NCI-H146 treated with DMSO at 0.1 percent for 48 hours (cell line): ENCODE measurements around the gene TBX18.

ENCODE experiments used
- DNase-seq: peaks from one replicate; lab custom pipeline; 2025; ENCODE audit not compliant: unreplicated experiment; lab: John Stamatoyannopoulos, UW

The TBX18 gene

DNA sequence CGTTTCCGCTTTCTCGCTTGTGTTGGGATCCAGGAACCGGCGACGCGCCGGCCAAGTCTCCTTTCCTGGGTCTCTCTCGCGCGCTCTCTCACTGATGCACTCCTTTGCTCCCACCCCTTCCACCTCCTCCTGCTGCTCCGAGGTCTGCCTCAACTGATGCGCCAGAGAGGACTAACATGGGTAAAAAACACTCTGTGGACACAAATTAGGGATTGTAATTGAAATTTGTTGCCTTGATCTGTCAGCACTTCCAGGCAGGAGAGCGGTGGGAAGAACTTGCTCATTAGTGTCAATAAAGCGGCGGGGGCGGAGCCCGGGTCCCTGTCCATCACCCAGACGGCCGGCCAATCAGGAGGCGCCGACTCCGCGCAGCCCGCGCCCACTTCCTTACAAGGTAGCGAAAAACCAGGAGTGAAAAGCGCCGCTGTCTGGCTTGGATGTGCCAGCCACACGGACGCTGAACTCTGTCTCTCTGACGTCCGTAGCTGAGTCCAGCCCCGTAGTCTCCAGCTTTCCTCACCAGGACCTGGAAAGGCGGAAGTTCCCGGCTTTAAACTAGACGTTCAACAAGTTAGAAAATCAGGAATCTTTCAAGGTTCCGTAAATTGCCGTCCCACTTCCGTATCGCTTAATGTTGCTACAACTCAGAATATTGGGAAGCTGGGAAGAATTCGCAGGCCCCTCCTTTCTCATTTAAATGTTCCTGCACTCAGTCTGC lies at the start of gene TBX18:
Gene TBX18, minus strand, starts transcription at position 267 of the 718 bp plus-strand sequence. CDS start 417 bp downstream, outside the sequence.
- DNase-seq, result peak; percentile 93

DNA sequence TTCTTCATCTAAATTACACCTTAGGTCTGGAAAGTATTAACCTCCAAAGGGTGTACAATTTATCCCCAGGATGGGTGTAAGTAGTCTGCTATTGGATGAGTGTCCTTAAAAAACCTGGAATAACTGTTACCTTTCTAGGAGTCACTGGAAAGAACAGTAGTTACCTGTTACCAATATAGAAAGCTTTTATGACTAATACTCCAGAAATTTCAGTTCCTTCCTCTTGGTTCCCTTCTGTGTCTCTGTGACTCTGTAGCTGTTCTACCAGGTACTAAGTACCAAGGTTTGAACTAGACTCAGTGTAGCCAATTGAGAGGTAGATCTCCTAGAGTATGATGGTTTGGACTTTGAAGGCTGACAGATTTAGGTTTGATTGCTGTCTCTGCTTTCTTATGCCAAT lies 47.0 kb upstream of the TBX18 start:
- no peak for DNase-seq

DNA sequence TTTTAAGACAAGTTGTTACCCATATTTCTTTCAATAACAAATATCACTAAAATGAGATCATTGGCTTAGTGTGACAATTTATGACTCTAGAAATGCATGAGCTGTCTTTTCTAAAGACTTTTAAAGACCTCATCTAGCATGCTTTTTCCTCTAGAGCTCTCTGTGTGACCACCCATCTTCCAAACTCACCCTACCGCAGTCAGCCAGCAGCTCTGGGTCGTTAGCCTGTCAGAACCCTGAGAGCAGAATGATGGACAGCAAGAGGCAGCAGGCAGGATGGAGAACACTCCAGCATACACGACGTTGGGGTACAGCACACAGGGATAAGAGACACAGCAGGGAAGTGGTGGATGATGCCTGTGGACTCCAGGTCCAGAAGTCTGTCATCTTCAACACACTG lies 45.1 kb upstream of the TBX18 start:
- no peak for DNase-seq

DNA sequence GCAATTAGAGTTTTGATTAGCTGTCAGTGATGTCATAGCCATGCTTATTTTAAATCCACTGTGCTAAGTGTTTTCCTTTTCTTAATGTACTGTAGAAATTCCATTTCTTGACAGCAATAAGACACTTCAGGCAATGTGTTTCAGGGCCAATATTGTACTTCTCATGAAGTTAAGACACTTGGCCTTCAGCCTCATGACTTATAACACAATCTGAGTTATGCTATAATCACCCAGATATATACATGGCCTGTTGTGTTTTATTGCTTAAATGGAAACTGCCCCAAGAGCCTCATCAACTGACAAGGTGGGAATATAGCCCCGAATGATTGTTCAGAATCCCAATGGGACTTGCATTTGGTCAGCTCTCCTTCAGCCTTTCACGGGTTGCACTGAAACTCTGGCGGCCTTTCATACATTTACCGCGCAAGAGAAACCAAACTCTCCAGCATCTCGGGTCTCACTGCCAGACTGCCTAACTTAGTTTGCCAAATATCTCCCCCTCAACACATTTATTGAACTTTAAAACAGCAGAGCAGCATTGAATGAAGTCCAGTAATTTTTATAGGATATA lies 44.2 kb upstream of the TBX18 start:
- DNase-seq, result no peak

DNA sequence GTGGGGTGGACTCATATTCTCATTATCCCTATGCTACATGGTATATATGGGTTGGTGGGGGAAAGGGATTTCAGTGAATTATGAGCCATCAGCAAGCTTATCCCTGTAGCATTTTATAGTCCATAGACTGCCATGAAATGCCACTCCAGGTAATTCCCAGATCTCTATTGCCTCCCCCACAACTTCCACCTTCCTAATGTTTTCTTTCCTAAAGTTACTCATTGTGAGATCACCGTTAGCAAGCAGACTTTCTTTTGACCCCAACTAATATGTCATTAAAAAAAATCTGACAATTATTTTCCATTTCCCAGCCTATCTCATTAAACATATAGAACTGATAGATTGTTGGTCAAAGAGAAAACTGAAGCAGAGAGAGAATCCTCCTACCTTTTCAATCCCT lies 40.7 kb upstream of the TBX18 start:
- DNase-seq, result no peak

DNA sequence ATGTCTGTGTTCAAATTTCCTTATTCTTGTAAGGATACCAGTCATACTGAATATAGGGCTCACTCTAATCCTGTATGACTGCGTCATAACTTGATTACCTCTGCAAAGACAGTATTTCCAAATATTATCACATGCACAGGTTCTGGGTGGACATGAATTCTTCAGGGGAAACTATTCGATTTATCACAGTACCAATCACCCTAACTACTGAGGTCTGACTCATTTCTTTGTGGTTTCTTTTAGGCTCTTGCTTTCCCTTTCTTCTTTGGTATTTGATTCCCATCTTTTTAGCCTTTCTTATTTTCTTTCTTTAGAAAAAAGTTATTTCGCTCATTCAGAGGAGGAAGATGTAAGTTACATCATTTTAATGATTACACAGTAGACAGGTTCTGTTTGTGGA lies 40.3 kb upstream of the TBX18 start:
- no peak for DNase-seq

DNA sequence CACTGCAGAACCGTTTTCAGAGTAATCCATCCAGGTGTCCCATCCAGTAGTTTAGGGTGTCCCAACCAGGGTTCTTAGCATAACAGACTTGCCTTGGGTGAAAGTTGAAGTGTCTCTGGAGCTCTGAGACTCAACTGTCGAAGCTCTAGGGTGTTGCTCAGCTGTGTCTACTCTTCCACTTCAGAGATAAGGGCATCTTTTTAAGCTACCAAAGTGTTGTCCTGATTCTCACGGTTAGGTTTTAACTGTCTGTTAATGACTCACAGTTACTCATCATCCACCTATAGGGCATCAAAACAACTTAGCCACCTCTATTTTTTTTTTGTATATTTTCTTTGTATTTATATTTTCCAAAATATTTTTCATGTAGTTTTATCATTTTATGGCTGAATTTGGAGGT lies 36.9 kb upstream of the TBX18 start:
- no peak for DNase-seq

DNA sequence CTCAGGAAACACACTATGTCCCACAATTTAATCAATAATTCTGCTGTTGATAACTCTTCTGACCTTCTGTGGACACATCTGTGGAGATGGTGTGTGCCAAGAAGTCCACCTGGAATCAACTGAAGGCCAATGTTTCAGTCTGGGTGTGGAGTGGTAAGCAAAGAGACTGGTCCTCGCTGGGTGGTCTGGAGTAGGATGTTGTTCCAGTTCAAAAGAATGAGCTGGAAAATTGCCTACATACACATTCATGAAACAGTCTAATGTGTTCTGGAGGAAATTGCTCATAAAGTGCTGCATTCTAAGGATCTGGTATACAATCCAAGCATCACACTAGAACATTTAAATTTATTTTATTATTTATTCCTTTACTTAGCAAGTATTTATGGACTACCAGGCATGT lies 33.9 kb upstream of the TBX18 start:
- DNase-seq, result no peak

DNA sequence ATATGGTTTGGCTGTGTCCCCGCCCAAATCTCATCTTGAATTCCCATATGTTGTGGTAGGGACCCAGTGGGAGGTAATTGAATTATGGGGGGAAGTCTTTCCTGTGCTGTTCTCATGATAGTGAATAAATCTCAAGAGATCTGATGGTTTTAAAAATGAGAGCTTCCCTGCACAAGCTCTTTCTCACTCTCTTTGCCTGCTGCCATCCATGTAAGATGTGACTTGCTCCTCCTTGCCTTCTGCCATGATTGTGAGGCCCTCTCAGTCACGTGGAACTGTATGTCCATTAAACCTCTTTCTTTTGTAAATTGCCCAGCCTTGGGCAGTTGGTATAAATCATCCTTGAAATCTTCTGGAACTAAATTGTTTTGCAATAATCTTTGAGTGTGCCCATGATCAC lies 31.9 kb upstream of the TBX18 start:
- DNase-seq, result no peak

DNA sequence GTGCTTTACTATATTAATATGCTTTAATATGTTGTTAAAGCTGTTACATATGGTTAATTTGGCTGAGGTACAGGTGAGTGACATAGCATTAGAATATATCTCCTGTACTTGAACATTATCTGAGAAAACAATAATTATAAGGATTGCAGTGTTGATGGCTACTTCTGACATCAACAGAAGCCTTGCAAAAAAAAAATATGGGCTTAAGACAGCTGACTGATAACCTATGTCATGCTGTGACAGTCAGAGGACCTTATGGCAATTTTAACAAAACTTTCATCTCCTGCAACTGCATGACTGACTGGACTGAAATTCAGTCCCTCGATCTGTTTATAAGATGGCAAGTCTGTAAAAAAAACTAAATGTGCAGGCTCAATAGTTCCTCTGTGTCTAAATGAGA lies 27.5 kb upstream of the TBX18 start:
- DNase-seq, result no peak

DNA sequence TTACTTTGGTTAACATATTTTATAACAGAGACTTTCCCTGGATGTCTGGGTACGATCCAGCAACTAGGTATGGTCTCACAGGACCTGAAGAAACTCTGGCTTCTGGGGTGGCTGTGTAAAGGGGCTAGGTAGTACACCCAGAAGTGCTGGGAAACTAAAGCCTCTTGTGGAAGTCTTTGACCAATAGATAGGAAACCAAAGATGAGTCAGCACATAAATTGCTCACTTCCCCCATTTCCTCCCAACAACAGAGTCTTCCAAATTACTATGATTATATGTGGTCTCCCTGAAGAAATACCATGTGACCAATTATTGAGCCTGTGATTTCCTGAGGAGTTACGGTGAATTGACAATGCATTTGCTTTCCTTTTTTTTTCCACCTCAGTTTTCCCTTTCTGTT lies 26.8 kb upstream of the TBX18 start:
- no peak for DNase-seq

DNA sequence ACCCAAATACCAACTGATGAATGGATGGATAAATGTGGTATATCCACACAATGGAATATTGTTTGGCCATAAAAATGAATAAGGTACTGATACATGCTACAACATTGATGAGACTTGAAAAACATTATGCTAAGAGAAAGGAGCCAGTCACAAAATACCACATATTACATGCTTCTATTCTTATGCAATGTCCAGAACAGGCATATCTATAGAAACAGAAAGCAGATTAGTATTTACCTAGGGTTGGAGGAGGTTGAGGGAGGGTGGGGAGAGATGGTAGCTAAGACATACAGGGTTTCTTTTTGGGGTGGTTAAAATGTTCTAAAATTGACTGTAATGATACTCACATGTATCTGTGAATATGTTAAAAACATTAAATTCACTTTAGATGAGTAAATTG lies 24.8 kb upstream of the TBX18 start:
- DNase-seq, result no peak

DNA sequence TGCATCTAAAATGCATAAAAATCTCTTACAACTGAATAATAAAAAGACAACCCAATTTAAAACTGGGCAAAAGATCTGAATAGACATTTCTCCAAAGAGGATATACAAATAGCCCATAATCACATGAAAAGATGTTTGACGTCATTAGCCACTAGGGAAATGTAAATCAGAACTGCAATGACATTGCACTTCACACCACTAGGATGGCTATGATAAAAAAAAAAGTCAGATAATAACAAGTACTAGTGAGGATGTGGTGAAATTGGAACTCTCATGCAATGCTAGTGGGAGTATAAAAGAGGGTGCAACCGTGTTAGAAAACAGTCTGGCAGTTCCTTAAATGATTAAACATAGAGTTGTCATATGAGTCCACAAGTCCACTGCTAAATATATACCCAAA lies 24.3 kb upstream of the TBX18 start:
- DNase-seq, result no peak

DNA sequence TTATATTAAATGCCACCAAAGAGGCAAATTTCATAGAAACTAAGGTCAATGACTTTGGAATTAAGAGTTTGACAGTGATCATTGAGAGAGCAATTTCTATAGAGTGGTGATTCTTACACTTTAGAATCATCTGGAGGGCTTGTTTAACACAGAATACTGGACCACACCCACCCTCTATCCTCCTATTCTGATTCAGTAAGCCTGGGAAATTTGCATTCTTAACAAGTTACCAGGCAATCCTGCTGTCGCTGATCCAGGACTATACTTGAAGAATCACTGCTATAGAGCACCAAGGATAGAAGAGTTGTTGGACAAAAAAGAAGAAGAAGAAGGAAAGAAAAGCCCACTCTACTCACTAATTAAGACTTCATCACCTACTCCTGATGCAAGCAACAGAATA lies 21.3 kb upstream of the TBX18 start:
- no peak for DNase-seq

DNA sequence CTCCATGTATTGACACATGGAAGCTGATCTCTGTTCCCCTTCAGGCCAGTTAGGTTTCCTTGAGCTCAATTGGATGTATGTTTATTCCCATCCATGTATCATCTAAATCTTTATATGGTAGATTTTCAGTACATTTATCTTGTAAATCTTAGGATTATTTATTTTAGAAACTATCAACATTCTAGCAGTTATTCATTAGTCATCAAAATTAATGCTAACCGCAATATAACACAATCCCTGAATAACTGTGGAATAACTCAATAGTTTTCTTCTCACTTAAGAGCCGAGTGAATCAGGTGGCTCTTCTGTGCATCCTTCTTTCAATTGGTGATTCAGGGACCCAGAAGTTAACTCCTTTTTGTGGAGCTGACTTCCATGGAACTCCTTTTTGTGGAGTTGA lies 15.5 kb upstream of the TBX18 start:
- no peak for DNase-seq

DNA sequence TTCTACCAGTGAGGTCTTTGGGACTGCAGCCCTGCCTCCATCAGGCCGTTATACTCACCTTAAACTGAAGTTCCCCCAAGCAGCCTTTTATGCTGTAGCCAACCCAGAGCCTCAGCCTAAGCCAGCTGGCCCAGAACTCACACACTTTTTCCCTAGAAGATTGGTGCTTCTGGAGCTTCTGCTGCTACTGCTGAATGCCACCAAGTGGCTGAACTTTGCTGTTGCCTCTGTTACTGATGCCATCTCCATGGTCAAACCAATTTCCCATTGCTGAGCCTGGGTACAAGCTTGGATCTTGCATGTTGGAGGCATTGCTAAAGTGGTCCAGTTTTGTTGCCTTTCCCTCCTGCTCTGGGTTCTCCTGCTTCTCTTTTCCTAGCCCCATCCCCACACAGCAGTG lies 15.0 kb upstream of the TBX18 start:
- DNase-seq, result no peak

DNA sequence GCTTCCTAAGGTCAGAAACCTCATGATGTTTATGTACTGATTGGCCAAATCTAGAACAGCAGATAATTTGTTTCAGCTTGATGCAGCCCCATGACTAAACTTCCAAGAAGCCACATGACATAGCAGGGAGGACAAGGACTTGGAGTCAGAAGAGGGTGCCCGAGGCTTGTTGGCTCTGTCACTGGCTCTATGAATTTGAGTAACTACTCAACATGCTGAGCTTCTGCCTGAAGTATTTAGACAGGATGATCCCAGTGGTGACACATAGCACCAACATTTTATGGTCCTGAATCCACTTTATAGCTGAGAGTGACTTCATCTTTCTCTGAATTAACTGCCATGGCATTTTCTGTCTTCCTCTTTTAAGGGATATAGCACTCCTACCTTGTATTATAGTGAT lies 13.5 kb upstream of the TBX18 start:
- no peak for DNase-seq

DNA sequence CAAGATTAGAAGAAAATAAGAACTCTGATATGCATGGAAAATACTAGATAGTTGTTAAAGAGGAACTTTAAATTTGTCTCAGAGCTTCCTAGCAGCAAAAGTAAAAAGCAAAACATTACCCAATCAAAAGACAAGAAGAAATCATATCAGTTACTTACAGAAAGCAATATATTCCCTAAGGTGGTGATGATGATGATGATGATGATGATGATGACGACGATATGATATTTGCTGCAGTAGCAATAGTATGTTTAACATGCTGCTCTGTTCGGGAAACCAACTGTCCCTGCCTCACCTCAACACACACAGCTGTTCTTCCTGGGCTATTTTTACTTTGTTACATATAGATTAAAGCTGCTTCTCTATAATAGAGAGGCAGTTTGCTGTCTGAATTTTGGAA lies 12.0 kb upstream of the TBX18 start:
- no peak for DNase-seq

DNA sequence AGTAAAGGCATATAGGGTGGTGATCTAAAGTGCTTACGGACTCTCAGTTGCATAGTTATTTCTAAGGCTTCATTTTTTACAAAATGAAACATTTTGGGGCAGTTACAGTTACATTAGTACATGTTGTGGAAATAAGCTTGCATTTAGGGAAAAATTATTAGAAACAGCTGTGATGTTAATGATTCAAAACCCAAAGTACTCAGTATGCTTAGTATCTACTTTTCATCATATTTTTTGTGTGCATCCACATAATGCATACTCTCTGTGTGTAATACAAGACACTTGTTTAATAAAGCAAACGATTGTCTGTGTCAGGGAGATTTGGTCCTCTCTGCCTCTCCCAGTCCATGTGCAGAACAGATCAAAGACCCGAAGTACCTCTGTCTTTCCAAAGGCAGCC lies 11.4 kb upstream of the TBX18 start:
- DNase-seq, result no peak

DNA sequence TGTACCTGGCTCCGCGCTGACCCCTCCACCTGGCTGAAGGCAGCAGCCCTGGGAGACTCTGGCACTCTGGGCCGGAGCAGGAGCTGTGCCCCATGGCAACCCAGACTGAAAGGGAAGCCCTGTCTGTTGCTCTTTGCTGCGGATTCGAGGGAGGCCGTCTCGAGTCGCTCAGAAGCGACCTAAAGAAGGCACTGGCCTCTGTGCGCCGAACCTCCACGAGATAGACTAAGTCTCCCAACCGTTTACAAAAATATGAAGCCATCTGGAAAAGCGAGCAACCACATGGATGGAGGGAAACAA lies 10.5 kb upstream of the TBX18 start:
- DNase-seq, result no peak

DNA sequence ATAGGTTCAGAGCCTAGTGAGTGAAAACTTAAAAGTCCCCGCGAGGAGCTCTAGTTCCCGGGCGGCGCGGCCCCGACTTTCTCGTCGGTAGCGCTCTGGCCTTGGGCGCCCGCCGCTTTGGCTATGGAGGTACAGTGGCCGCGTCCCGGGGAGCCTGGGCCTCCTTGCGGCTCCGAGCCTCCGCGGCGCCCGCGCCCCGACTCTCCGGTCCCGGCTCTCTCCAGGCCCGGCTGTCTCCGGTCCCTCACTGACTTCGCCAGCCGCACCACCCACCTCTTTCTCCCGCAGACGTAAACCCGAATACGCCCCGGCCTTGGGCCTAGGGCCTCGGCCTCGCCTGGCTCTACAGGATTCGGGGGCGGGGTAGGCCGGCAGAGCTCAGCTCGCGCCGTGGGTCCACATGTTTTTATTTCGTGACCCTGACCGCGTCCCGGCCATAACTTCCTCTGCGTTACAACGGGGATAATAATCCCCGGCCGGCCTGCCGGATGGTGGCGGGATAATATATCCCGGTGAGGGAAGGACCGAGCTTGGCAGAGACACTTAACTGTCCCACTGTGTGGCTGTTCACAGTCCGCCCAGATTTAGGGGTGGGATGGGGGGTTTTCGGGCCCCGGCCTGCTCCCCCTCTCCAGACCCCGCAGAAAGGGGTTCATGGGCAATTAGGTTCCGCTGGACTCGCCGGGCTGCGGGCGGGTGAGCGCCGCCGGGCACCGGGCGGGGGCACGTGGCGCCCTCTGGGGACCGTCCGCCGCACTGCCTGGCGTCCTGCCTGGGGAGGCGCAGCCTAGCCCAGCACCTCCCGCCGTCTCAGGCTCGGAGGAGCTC lies 10.0 kb upstream of the TBX18 start:
- no peak for DNase-seq

DNA sequence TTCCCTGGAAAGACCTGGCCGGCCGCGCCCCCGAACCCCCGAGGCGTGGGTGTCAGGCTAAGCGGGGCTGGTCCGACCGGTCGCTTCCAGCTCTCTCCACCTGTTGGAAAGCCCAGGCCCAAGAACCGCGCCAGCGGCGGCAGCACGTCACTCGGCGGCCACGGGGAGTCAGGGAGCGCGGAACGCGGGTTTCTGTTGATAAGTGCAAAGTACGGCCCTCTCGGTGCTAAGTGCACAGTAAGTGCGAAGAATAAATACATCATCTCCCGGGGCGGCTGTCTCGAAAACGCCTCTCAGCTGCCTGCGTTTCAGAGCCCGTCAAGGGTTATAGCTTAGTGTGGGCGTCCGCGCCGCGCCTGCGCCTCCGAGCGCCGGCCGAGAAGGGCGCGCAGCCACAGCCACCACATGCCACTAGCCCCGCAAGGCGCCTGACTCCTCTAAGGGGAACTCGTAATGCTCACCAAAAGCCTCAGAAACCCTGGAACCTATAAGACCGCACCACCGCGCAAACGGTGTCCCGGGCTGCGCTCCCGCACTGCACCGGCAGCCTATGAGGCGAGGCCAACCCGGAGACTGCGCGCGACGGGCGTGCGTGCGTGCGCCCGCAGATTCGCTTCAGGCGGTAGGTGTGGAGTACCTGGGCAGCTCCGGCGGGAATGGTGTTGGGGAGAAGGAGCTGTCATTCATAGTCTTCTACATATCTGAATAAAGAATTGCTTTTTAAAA lies 9.2 kb upstream of the TBX18 start:
- no peak for DNase-seq
